GM19397 (cell line): ENCODE results near the gene SAPCD1.
A peak's percentile ranks its signal among the peaks of the same experiment; 100 is the strongest.
"Not testable (repeated sequence)": the region's sequence is repeated elsewhere in the genome, so short reads cannot be mapped to it uniquely, and the experiment has no call there.

Experiments
- ATAC-seq: cut with Tn5 transposase; IDR thresholded peaks from one replicate; pipeline ENCODE4 v1.9.1; 2021; ENCODE audit warnings: mild to moderate bottlenecking, moderate library complexity; ENCODE audit not compliant: unreplicated experiment

Gene SAPCD1

GRCh38 chr6:31795616-31796298 is 33.3 kb downstream of the SAPCD1 start, which contains the start of gene VARS1:
TSS of gene VARS1 (minus strand) at chr6:31795752. CDS start at chr6:31795217, 535 bp downstream.
- peak; percentile 87 for ATAC-seq

DNA sequence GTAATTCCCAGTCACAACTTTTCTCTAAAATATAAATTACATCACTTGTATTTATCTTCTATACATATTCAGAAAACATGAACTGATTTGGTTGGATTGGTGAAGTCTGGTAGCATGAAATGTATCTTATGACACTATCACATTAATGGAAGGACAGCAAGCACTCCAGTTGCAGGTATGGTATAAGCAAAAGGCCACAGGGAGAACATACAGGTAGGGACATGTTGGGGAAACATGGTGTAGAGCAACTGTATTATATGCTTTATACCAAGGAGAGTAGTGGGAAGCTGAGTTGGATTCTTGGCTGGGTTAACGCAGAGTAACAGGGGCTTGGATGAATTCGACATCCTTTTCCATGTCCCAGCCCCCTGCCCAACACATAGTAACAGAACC is 34.5 kb downstream of the SAPCD1 start:
- ATAC-seq: no peak

- ATAC-seq: no peak
Measured at GRCh38 chr6:31797588-31797987, 35.1 kb downstream of the SAPCD1 start.

DNA sequence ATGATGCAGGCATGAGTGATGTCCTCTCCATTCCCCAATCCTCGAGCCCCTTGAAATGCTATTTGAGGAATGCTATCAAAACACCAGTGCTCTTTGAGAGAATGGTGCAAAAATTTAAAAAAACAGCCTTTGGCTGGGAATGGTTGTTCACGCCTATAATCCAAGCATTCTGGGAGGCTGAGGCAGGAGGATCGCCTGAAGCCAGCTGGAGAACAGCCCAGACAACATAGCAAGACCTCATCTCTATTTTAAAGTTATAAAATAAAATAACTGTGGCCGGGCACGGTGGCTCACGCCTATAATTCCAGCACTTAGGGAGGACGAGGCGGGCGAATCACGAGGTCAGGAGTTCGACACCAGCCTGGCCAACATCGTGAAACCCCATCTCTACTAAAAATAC is 37.3 kb downstream of the SAPCD1 start:
- ATAC-seq: no peak

- ATAC-seq: not testable (repeated sequence)
Measured at GRCh38 chr6:31801031-31801927, 38.8 kb downstream of the SAPCD1 start.

DNA sequence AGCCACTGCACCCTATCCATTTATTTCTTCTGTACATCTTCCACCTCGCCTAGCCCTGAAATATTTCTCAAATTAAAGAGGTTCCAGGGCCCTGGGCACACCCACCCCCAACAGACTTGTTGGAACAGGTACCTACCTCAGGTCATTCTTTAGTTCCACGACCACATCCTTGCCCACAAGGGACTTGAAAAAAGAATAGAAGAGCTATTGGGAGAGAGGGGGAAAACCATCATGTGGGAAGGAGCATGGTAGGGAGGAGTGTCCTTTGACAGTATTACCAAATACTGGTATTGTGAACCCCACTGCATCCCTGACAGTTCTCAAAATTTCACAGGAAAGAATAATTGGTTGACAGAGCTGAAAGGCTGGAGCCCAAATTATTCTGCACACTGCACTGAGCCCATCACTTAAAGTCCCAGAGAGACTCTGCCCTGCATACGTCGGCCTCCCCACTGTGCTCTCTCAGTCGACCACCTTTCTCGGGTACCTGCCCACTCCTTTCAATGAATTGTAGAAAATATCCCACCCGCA is 43.5 kb downstream of the SAPCD1 start:
- no peak for ATAC-seq

GRCh38 chr6:31806470-31807272 is 44.2 kb downstream of the SAPCD1 start, which contains the start of gene LSM2:
TSS of gene LSM2 (minus strand) at chr6:31806966. CDS start at chr6:31806757, 209 bp downstream.
- peak; percentile 88 for ATAC-seq

DNA sequence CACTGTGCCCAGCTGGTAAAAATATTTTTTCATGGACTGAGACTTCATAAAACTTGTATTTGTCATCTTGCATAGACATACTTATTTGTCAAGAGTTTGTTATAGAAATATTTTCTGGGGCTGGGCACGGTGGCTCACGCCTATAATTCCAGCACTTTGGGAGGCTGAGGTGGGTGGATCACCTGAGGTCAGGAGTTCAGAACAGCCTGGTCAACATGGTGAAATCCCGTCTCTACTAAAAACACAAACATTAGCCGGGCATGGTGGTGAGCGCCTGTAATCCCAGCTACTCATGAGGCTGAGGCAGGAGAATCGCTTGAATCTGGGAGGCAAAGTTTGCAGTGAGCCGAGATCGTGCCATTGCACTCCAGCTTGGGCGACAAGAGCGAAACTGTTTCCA is 46.1 kb downstream of the SAPCD1 start:
- not testable (repeated sequence) for ATAC-seq

GRCh38 chr6:31811645-31812044 is 49.2 kb downstream of the SAPCD1 start:
- no peak for ATAC-seq

DNA sequence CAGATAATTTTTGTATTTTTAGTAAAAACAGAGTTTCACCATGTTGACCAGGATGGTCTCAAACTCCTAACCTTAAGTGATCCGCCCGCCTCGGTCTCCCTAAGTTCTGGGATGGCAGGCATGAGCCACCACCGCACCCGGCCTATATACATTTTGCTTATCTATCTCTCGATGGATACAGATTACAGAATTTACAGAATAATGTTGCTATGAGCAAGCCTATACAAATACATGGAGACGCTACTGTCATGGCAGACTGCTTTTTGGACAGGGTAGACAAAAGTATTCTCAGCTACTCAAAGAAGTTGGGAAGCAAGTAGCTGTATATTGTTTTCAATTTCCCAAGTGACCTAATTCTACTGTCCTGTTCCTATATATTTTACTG is 51.0 kb downstream of the SAPCD1 start:
- no peak for ATAC-seq
